Activated naive CD8-positive, alpha-beta T cell treated with anti-CD3 and anti-CD28 coated beads for 36 hours (primary cell): Measurements from ENCODE around the gene CALCOCO1. TPM values are rescaled to one million over a fixed set of nuclear protein-coding genes. Genes with fewer than 3 reads are reported as not detected.
A peak's percentile ranks its signal among the peaks of the same experiment; 100 is the strongest.
"Not testable (repeated sequence)": the region's sequence is repeated elsewhere in the genome, so short reads cannot be mapped to it uniquely, and the experiment has no call there.

Experiments used
- DNase-seq: peaks from one replicate; pipeline ENCODE4 v3.0.0; 2021
- H3K27ac Mint-ChIP-seq: one replicate; pipeline ENCODE4 v1.8.0; 2022; ENCODE audit warnings: mild to moderate bottlenecking, moderate library complexity, mixed read lengths
- H3K27me3 Mint-ChIP-seq: one replicate; pipeline ENCODE4 v1.8.0; 2022; ENCODE audit warnings: mild to moderate bottlenecking, mixed read lengths
- H3K36me3 Mint-ChIP-seq: one replicate; pipeline ENCODE4 v1.8.0; 2021; ENCODE audit warnings: mild to moderate bottlenecking, mixed read lengths
- H3K4me1 Mint-ChIP-seq: one replicate; pipeline ENCODE4 v1.8.0; 2021; ENCODE audit warnings: mixed read lengths
- H3K4me3 Mint-ChIP-seq: one replicate; pipeline ENCODE4 v1.8.0; 2022; ENCODE audit warnings: mild to moderate bottlenecking, moderate library complexity, mixed read lengths
- H3K9me3 Mint-ChIP-seq: one replicate; pipeline ENCODE4 v1.8.0; 2022; ENCODE audit warnings: mixed read lengths
- total RNA-seq, 2 experiments: library from RNA; stranded (reverse); gene quantifications; one replicate each; pipeline ENCODE4 v1.2.3, GENCODE V29; 2021

CALCOCO1 gene, protein sequence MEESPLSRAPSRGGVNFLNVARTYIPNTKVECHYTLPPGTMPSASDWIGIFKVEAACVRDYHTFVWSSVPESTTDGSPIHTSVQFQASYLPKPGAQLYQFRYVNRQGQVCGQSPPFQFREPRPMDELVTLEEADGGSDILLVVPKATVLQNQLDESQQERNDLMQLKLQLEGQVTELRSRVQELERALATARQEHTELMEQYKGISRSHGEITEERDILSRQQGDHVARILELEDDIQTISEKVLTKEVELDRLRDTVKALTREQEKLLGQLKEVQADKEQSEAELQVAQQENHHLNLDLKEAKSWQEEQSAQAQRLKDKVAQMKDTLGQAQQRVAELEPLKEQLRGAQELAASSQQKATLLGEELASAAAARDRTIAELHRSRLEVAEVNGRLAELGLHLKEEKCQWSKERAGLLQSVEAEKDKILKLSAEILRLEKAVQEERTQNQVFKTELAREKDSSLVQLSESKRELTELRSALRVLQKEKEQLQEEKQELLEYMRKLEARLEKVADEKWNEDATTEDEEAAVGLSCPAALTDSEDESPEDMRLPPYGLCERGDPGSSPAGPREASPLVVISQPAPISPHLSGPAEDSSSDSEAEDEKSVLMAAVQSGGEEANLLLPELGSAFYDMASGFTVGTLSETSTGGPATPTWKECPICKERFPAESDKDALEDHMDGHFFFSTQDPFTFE
- 1 to 10 TPM; 8.8 to 9.6 TPM for total RNA-seq

DNA sequence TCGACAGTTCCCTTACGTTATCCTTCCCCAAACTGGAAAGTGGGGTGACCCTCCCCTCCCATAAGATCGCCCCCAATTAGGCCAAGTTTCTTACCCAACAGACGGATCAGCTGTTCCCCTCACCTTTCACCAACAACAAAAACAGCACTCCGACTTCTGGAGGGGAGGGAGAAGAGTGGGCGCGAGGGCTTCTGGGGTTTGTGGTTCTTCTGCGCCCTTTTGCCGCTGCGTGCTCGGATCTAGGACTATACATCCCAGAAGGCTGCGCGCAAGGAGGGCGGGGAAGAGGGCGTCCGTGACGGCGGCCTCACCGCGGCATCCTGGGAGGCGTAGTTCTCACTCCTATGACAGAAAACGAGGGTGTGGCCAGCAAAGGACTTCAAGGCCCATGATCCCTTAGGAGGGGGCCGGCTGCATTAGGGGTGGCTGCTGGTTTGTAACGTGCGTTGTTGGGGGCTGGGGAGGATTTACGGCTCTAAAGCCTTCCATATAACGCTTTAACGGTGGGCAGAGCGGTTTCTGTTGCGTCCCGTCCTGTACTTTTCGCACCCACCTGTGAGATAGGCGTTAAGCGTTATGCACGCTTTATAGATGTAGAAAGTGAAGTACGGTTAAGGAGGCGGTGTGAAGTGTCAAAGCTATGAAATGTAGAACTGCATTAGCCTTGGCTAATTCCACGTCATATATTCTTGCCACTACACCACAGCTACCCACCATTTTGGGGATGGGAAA is at the start of gene CALCOCO1:
TSS of gene CALCOCO1 (minus strand) at position 143 of the 732 bp plus-strand sequence. CDS start 2,210 bp downstream, outside the sequence.
- DNase-seq: peak; percentile 97
- Mint-ChIP-seq H3K27ac (peak within 1 kb of the TSS; percentile 93), H3K9me3 (no peaks in the 10 kb centered on the region), H3K4me1 (peaks cover 15% of the 10 kb centered on the region), H3K4me3 (peak within 1 kb of the TSS; percentile 87), H3K36me3 (no peaks in the 10 kb centered on the region), H3K27me3 (no peaks in the 10 kb centered on the region)

DNA sequence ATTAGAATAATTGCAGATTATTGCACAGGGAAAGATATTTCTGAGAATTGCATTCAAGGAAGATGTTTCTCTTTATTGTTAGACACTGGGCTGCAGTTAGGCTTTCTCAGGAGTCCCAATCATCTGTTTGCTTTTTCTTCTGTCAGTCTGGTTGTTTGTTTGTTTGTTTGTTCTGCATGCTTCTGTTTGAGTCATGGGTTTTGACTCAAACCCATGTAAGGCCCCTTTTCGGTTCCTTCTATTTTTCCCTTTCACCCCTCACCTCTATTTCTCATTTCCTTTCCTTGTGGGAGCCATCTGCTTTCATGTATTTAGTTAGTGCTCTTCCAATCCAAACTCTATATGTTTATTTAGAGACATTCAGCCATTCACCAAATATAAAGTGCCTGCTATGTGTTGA is 49.6 kb upstream of the CALCOCO1 start:
- H3K36me3 Mint-ChIP-seq: no peaks in the 10 kb centered on the region
- H3K27ac Mint-ChIP-seq: no peak overlapping the region
- DNase-seq: no peak
- H3K27me3 Mint-ChIP-seq: peaks cover 35% of the 10 kb centered on the region
- H3K4me1 Mint-ChIP-seq: no peaks in the 10 kb centered on the region
- H3K4me3 Mint-ChIP-seq: no peak overlapping the region
- H3K9me3 Mint-ChIP-seq: no peaks in the 10 kb centered on the region

DNA sequence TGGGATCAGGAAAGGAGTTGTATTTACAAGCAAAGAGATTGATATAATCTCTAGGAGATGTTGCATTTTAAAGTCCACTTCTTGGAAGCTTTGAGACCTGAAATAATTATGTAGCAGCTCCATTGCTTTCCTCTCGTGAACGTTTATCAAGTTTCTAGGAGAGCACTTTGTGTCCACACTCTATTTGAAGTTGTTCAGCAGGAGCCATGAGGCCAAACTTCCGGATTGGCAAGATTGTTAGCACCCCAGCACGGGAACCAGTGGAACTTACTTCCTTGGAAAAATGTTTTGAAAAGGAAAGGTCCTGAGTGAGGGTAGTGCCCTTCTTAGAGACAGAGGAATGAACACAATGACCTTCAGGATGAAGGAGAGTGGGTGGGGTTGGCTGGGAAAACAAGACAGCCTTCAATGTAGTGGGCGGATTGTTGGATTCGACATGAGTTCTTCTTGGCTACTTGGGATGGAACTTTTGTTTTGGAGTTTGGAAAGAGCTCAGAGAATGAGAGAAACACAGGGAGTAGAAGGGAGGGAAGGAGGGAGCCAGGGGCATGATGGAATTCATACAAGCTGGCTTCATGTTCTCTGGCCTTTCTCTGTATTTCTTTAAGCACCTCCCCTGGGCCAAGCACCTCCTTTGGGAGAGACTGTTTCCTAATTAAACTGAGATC is 48.4 kb upstream of the CALCOCO1 start:
- no peak overlapping the region for H3K4me3 Mint-ChIP-seq

DNA sequence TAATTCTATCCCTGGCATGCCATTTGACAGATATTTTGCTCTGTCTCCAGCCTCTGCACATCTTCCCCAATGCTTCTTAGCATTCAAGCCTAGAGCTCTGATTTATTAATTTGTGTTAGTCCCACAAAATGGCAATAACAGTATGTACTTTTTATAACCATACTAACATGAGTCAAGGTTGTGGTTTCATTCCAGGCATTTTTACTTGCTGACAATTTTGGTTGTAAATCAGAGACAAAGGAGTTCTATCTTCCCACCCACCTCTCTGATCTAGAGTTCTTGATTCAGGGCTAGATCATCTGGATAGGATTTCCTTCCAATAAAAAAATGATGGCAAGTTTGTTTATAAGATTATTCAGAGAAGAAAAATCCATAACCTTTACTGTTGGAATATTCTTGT is 43.0 kb upstream of the CALCOCO1 start:
- Mint-ChIP-seq H3K4me1 (no peaks in the 10 kb centered on the region), H3K27me3 (peaks cover 52% of the 10 kb centered on the region), H3K4me3 (no peak overlapping the region), H3K9me3 (no peaks in the 10 kb centered on the region), H3K27ac (no peak overlapping the region), H3K36me3 (no peaks in the 10 kb centered on the region)
- DNase-seq: no peak

More for the DNA sequence above, 48.4 kb upstream of the CALCOCO1 start:
- no peaks in the 10 kb centered on the region for H3K36me3 Mint-ChIP-seq
- H3K27ac Mint-ChIP-seq: no peak overlapping the region
- H3K9me3 Mint-ChIP-seq: no peaks in the 10 kb centered on the region
- DNase-seq: no peak
- H3K4me1 Mint-ChIP-seq: no peaks in the 10 kb centered on the region
- peaks cover 29% of the 10 kb centered on the region for H3K27me3 Mint-ChIP-seq

DNA sequence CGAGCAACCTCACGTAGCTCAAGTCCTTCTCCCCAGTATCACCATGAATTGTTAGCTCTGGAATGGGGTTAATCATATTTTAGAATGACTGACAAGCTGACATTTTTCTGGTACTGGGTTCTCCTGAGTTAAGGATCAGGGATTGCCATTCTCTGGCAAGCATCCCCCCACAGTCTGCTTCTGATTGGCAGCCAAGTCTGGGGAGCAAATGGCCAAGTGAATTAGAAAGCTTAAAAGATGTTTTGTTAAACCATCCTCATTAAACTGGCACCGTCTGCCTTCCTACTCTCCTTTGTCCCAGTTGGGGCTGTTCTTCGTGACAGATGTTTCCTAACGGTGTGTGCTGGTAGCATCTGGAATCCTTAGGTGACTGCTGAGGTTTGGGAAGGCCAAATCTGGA is 41.7 kb upstream of the CALCOCO1 start:
- Mint-ChIP-seq H3K27ac (no peak overlapping the region), H3K4me1 (no peaks in the 10 kb centered on the region), H3K27me3 (peaks cover 65% of the 10 kb centered on the region), H3K9me3 (no peaks in the 10 kb centered on the region), H3K36me3 (no peaks in the 10 kb centered on the region), H3K4me3 (no peak overlapping the region)
- no peak for DNase-seq

DNA sequence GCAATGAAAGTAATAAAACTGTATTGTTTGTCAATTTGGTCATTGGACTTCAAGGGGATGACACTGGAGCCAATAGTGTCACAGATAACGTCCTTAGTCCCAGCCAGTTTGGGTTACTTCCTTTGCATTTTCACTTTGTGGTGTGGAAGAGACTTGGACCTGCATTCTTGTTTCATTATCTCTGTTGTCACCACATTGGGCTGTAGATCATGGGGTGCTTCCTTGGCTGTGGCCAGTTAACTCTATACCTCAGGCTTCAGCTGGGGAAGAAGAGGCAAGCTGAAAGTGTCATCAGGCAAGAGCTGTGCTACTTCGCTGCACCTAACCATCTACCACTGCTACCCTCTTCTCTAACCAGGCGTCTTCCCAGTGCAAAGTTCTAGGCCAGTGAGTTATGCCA is 39.6 kb upstream of the CALCOCO1 start:
- H3K9me3 Mint-ChIP-seq: no peaks in the 10 kb centered on the region
- H3K27me3 Mint-ChIP-seq: peaks cover 73% of the 10 kb centered on the region
- no peaks in the 10 kb centered on the region for H3K36me3 Mint-ChIP-seq
- DNase-seq: no peak
- H3K4me3 Mint-ChIP-seq: no peak overlapping the region
- H3K4me1 Mint-ChIP-seq: no peaks in the 10 kb centered on the region
- no peak overlapping the region for H3K27ac Mint-ChIP-seq

DNA sequence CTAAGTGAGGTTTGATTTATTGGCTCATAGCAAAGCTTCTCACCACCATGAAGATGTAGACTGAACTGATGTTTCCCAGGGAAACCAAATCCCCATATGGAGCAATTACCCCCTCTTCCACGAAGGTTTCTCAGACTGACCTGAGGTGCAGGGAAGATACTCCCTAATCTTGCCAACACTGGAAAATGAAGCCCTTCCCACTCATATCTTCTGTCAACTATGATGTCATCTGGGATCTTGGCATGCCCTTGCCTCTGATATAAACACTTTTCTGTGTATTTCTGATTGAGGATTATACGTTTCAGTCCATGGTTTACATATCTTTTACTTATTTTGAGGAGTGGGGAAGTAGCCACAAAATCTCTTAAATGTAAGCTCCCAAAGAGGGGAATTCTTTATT is 38.6 kb upstream of the CALCOCO1 start:
- no peaks in the 10 kb centered on the region for H3K4me1 Mint-ChIP-seq
- no peaks in the 10 kb centered on the region for H3K9me3 Mint-ChIP-seq
- H3K36me3 Mint-ChIP-seq: no peaks in the 10 kb centered on the region
- H3K4me3 Mint-ChIP-seq: no peak overlapping the region
- peaks cover 75% of the 10 kb centered on the region for H3K27me3 Mint-ChIP-seq
- DNase-seq: no peak
- no peak overlapping the region for H3K27ac Mint-ChIP-seq

DNA sequence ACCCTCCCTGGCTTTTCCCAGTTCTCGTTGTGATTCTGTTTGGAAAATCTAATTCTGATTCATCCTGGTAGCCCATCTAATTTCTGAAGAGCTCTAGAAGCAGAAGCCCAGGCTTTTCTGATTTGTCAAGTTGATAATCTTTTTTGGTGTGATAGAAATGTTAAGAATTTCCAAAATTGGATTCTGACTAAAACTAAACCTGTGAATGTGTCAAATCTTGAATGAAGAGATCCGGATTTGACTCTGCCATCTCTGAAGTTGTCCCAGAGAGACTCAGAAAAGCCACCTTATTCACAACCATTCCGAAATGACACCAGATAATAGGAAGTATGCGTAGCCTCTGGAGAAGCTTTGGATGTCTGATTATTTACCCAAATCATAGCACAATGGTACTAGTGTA is 37.4 kb upstream of the CALCOCO1 start:
- DNase-seq: no peak
- Mint-ChIP-seq H3K36me3 (no peaks in the 10 kb centered on the region), H3K4me1 (no peaks in the 10 kb centered on the region), H3K27ac (no peak overlapping the region), H3K9me3 (no peaks in the 10 kb centered on the region), H3K4me3 (no peak overlapping the region), H3K27me3 (peaks cover 81% of the 10 kb centered on the region)

DNA sequence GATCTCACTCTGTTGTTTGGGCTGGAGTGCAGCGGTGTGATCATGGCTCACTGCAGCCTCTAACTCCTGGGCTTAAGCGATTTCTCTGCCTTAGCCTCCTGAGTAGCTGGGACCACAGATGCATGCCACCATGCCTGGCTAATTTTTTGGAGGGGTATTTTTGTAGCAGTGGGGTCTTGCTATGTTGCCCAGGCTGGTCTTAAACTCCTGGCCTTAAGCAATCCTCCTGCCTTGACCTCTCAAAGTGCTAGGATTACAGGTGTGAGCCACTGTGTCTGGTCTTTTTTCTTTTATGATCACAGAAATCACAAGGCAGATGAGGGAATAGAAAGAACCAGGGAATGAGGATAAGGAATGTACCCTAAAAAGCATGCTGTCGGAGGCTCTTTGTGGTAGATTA is 35.5 kb upstream of the CALCOCO1 start:
- H3K9me3 Mint-ChIP-seq, H3K4me3 Mint-ChIP-seq, DNase-seq, H3K27ac Mint-ChIP-seq, H3K4me1 Mint-ChIP-seq, H3K36me3 Mint-ChIP-seq: not testable (repeated sequence)
- H3K27me3 Mint-ChIP-seq: peaks cover 90% of the 10 kb centered on the region

DNA sequence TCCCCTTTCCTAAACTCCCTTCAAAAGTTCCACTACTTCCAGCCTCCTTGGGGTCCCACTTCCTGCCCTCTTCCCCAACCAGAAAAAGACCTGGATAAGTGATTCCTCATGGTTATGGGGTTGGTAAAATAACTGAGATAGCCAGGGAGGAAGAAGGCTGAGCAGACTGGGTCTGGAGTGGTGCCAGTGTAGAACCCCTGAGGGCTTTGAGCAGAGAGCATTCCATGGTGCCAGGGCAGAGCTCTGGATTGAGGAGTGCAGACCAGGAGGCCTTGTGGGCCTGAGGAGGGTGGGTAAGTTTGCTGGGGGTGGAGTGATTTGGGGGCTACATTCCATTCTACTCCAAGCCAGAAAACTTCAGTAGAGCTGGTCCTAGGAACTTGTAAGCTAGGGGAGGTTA is 34.1 kb upstream of the CALCOCO1 start:
- no peak for DNase-seq
- Mint-ChIP-seq H3K4me1 (peaks cover 8% of the 10 kb centered on the region), H3K9me3 (no peaks in the 10 kb centered on the region), H3K27me3 (peaks cover 81% of the 10 kb centered on the region), H3K36me3 (no peaks in the 10 kb centered on the region), H3K27ac (no peak overlapping the region), H3K4me3 (no peak overlapping the region)

DNA sequence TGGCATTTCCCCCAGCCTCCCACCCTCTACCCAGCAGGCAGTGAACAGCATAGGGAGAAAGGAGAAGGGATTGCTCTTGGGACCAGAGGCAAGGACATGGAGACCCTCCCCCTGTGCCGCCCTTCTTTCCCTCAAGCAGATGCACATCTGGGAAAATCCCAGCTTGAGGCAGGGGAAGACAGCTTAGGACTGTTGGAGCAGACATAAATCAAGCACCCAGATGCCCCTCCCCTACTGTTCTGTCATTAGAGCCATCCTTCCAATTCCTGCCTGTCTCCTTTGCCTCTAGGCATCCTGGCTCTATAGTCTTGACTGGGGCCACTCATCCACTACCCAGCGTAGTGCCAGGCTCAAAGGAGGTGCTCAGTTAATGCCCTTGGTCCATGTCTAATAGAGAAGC is 32.0 kb upstream of the CALCOCO1 start:
- no peaks in the 10 kb centered on the region for H3K36me3 Mint-ChIP-seq
- H3K27ac Mint-ChIP-seq: no peak overlapping the region
- peaks cover 8% of the 10 kb centered on the region for H3K4me1 Mint-ChIP-seq
- DNase-seq: no peak
- H3K9me3 Mint-ChIP-seq: no peaks in the 10 kb centered on the region
- H3K27me3 Mint-ChIP-seq: peaks cover 71% of the 10 kb centered on the region
- H3K4me3 Mint-ChIP-seq: no peak overlapping the region

DNA sequence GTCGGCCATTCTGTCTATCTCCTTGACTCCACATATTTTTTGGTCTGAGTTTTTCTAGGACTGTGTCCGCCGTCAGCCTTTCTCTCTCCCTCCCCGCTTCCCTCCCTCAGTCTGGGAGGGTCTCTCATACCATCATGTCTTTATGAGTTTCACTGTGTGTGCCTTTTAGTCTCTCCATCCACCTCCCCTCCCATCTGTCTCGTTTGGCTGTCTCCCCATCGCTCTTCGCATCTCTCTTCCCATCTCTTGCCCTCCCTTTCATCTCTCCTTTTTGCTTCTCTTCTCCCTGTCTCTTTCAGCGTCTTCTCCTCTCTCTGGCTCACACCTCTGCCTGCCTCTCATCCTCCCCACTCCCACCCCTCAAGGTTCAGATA is 31.5 kb upstream of the CALCOCO1 start:
- Mint-ChIP-seq H3K4me1 (peaks cover 8% of the 10 kb centered on the region), H3K27me3 (peaks cover 65% of the 10 kb centered on the region), H3K36me3 (no peaks in the 10 kb centered on the region), H3K9me3 (no peaks in the 10 kb centered on the region), H3K4me3 (no peak overlapping the region), H3K27ac (no peak overlapping the region)
- DNase-seq: no peak

DNA sequence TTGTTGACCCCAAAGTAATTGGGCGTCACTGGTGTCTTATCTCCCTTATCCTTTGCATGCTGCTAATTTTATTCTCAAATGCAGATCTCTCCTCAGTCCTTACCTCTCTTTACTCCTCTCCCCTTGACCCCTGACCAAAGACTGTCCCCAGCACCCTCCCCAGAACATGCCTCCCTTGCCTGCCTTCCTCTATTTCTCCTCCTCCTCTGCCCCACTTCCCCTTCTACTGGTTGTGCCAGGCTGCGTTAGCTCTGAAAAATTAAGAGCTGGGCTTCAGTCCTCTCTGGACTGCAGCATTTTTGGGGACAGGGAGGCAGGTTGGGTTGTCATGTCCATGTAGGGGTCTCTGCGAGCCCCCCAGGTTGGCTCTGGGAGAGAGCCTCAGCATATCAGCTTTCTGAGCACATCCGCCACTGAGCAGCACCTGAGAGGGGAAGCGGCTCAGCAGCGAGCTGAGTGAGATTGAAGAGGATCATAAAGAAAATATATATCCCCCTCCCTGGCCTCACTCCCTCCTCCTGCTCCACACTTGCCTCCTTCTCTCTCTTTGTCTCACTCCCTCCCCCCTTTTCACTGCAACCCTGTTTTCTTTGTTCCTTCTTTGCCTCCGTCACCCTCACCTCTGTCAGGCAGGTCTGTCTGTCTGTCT is 31.0 kb upstream of the CALCOCO1 start:
- no peaks in the 10 kb centered on the region for H3K9me3 Mint-ChIP-seq
- no peak overlapping the region for H3K4me3 Mint-ChIP-seq
- peaks cover 60% of the 10 kb centered on the region for H3K27me3 Mint-ChIP-seq
- H3K27ac Mint-ChIP-seq: no peak overlapping the region
- no peaks in the 10 kb centered on the region for H3K36me3 Mint-ChIP-seq
- peaks cover 8% of the 10 kb centered on the region for H3K4me1 Mint-ChIP-seq
- DNase-seq: no peak

DNA sequence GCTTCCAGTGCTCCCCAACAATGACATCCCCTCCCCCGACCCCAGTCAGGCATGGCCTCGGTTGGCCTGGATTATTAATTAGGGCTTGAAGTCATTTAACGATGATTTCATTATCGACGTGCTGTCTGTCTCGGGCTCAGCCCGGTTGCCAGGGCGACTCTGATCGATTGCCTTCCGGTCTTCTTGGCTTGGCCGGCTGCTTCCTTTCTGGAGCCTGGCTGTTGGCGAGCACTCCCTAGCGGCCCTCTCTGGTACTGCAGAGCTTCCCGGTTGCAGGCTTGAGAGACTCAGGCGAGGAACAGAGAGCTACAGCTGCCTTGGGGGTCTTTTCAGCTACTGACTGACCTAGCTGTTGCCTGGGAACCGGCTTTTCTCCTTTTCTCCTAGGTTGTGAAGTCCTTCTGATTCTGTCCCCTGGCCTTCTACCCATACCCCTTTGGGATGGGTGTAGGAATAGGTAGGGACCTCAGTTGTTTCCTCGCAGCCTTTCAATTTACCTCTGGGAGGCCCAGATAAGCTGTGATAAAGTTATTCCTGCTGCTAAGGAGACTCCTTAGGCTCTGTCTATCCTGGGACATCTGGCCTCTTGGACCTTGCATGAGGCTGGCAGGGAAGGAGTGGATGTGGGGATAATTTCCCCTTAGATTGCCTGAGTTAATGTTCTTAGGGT is 30.0 kb upstream of the CALCOCO1 start:
- peak overlapping the region; percentile 61 for H3K4me3 Mint-ChIP-seq
- H3K27ac Mint-ChIP-seq: no peak overlapping the region
- H3K27me3 Mint-ChIP-seq: peaks cover 52% of the 10 kb centered on the region
- no peaks in the 10 kb centered on the region for H3K36me3 Mint-ChIP-seq
- H3K9me3 Mint-ChIP-seq: no peaks in the 10 kb centered on the region
- peaks cover 8% of the 10 kb centered on the region for H3K4me1 Mint-ChIP-seq
- DNase-seq: peak; percentile 86
